ENCODE results near the gene SH2D6. TPM values are rescaled to one million over a fixed set of nuclear protein-coding genes. Genes with fewer than 3 reads are reported as not detected.

SH2D6 gene
- total RNA-seq, 1 experiment from 2014 or later = not detected

DNA sequence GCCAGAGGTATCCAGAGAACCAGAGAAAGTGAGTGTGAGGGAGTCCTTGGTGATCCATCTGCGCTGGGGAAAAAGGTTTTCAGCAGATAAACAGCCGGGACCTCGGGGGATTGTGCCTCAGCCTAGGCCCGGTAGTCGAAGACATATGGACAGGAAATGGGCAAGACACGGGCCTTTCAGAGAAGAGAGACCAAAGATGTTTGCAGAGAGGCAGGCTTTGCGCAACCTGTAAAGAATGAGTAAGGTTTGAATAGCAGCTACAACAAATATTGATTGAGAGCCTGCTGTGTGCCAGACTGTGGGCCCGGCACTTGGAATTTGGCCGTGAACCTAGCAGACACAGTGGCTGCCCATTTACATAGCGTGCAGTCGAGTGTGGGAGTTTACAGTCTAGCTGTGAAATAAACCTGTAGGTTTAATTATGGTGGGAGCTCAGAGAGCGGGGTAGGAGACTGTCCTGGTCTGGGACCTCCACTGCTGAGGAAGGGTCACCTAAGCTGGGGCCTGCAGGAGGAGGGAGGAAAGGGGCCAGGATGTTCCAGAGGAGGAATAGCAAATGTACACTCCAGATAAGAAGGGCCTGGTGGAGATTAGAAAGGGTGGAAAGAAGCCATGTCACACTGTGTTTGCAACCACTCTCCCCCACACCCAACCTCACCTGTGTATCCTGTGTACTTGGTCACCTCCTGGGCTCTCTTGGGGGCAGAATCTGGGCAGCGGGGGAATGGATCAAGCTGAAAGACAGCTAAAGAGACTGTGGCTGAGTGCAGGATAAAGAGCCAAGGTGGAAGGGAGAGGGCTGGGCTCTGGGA is 3.0 kb downstream of the SH2D6 start:
- no peak for DNase-seq (ENCODE audit: low read depth)

DNA sequence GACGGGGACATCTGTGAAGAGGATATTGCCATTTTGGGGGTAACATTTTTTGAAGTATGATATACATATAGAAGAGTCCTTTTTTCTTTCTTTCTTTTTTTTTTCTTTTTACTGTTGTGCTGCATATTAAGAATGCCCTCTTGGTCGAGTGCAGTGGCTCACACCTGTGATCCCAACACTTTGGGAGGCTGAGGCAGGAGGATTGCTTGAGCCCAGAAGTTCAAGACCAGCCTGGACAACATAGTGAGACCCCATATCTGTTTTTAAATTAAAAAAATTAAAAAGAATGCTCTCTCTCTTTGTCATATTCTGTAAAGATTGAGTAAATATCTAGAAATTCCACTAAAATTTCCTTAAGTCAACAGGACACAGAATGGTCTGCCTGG is 3.6 kb downstream of the SH2D6 start:
- no peak for DNase-seq (ENCODE audit: low read depth)

DNA sequence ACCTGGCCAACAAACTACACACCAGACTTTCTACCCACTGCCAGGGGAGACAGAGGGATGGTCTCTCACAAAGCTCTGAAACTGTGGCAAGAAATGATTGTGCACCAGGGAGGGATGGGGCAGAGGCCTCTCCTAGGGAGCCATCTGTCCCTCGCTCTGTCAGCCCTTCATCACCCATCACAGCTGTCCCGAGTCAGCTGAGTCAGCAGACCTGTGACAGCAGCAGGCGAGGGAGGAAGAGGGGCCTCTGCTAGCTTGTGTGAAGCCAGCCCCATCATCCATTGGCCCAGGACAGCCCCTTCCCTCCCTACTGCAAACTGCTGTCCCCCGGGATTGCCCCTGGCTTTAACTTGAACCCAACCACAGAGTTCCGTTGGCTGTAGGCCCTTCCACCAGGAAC is 5.0 kb downstream of the SH2D6 start:
- DNase-seq (ENCODE audit: low read depth) = no peak

DNA sequence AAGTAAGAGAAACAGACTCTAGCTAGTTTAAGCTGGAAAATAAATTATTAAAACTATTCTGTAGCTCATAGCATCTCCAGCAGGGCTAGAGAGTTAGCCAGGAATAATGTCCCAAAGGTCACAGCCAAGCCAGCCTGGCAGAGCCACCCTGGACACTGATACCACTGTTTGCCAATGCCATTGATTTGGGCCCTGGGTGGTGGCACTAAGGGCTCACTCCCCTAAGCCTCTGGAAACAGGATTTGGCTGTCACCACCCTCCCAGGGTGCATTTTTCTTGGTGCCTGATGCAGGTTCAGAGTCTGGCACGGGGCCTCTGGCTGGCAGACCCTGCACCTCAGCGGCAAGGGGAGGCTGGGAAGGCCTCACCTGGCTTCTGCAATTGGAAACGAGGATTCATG is 7.1 kb downstream of the SH2D6 start:
- DNase-seq (ENCODE audit: low read depth) = no peak

DNA sequence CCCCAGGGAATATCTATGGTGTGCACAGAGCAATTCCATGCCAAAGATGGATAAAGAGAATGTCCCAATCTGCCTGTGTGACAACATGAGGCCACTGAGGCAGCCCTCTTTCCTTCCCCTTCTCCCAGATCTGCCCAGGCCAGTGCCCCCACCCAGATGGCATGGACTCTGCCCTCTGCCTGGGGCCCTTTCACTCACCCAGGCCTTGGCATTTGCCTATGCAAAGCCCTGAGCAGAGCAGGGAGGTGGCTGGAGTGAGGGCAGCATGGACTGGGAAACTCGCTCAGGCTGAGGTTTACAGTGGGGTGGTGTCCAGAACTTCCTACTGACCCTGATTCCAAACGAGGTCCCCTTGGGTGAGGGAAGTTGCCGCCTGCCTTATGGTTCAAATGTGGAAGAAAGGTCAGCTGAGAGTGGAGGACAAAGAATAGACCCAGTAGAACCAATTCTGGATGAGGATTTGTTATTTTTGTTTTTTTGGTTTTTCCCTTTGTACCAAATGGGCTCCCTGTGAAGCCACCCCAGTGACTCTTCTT is 8.9 kb downstream of the SH2D6 start:
- DNase-seq (ENCODE audit: low read depth) = no peak

DNA sequence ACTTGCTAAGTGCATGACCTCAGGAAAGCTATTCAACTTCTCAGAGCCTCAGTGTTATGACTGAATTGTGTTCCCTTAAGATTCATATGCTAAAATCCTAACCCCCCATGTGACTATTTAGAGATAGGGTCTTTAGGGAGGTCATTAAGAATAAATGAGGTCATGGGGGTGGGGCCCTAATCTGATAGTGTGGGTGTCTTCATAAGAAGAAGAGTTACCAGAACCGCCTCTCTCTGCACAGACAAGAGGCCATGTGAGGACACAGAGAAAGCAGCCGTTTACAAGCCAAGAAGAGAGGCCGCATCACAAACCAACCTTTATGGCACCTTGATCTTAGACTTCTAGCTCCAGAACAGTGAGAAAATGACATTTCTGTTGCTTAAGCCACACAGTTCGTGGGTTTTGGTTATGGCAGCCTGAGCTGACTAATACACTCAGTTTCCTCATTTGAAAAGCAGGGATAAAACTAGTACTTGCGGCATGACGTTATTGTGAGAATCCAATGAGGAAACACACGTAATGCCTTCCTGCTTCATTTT is 9.9 kb downstream of the SH2D6 start:
- no peak for DNase-seq (ENCODE audit: low read depth)

DNA sequence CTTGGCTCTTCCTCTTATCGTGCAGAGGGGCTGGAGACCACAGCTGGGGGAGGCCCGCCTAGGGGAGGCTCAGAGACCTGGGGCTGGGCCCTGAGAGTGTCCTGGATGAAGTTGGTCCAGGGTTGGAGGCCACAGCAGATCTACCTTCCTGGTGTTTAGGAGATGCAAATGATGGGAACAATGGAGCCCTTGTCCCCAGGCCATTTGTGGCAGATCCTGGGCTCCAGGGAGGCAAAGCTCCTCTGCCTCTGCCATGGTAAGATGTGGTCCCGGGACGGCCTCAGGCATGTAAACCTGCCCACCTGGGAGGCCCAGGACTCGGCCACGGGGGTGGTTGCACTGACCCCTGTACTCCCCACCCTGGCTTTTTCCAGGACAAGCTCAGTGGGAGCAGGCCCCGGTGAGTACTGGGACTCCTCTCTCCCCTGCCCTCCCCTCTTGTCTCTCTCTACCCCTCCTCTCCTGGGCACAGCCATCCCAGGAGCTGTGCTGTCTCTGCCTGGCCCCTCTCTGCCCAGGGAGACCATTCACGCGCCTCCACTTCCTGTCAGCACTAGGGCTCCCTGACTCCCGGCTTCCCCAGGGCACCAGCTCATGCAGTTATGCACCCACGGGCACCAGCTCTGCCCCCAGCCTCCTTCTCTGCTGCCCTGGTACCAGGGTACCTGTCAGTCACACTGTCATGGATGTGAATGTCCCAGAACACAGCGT is 10.9 kb downstream of the SH2D6 start:
- no peak for DNase-seq (ENCODE audit: low read depth)

DNA sequence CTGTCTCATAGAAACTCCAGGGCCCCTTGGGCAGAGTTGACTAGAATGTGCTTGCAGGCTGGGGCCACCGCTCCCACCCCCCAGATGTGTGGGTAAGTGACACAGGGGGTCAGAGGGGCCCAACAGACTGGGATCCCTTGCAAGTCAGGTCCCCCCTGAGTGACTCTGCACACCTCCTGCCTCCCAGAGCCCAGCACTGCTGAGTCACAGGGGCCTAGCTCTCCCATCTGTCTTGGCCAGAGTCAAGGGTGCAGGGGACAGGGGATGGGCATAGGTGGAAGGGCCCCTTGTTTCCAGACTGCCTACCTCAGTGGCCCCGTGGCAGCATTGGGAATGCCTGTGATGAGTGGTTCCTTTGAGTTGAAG is 11.4 kb downstream of the SH2D6 start:
- no peak for DNase-seq (ENCODE audit: low read depth)

DNA sequence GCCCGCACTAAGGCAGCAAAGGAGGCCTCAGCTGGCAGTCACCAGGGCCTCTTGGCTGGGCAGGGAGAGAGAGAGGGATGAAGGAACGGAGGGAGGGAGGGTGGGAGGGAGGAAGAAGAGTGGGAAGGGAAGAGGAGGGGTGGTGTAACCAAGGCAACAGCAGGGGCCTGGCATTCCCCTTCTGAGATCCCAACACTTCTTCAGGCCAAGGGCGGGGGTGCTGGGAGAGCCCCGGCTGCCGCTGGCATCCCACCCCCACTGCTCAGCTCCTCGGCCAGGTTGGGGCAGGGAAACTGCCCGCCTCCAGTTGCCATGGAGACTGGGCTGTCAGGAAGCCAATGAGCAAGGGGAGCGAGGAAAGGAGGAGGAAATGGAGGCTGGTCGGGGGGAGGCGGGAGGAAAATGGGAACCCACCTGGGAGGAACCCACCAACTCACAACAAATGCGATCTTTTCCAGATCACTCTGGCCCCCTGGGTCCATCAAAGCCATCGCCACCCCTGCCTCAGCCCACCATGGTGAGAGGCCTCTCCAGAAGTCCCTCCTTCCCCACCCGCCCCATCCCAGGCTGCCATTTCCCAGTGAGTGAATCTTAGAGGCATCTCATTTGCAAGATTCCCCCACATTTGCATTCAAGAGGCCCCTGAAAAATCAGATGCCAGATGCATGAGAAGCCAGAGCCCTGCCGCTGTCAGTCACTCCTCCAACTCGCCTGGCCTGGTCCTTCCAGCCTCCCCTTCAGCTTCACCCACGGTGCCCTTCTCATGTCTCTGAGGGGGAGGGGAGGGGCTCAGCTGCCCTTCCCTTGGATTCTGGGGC is 12.4 kb downstream of the SH2D6 start:
- DNase-seq (ENCODE audit: low read depth) = no peak

DNA sequence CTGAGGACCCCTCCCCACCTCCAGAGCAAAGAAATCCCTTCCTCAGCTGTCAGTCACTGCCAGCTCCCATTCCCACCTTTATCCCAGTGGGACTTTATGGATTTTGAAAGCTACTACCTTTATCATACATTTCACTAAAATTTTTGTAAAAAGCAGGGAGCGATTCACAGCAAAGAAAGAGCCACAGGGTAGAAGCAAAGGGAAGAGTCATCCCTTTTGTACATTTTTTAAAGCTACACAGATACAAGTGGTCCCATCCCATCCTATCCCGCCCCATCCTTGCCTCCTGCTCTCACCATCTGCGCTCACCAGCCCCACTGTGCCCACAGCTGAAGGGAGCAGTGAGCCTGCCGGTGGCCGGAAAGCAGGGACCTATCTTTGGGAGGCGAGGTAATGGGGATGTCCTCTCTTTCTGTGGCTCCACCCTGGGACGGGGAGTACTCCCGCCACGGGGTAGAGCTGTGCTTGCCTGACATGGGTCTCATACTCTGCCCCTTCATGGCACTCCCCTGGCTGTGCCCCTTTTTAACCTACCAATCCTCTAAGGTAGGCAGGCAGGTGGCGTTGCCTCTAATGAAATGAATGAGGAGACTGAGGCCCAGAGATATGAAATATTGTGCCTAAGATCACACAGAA is 13.2 kb downstream of the SH2D6 start:
- no peak for DNase-seq (ENCODE audit: low read depth)

DNA sequence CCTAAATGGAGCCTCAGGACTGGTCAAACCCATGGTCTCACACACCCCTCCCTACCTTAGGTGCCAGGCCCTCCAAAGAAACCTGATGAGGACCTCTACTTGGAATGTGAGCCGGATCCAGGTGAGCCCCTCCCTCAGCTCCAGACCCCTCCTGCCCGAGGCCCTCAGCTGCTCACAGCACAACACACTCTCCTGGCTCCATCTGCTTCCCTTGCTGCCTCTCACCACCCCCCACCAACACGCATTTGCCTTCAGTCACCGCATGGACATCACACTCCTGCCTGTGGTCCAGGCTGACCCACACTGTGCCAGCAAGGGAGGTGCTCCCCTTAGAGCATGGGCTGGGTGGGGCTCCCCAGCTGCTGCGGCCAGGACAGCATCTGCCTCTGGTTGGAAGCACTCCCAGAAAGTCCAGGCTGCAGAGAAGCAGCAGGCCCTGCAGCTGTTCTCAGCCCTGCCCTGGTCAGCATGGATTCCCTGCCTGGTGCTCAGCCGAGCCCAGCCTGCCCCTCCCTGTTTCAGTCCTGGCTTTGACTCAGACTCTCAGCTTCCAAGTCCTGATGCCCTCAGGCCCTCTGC is 15.1 kb downstream of the SH2D6 start:
- peak; percentile 92 for DNase-seq (ENCODE audit: low read depth)

DNA sequence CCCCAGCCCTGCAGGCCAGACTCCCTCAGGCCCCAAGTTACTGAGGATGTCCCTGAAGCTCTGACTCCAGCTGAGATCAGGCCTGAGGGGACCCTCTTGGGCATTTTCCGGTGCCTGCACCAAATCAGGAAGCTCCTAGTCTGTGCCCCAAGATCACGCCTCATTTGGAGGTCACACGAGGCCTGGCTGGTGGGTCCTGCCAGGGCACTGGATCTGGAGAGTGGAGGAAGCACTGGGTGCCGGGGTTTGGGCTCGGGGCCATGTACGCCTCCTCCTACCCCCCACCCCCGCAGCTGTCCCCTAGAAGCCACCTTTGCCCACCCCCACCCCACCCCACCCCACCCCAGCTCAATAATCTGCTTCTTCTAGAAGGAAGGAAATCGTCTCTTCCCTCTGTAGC is 16.2 kb downstream of the SH2D6 start:
- no peak for DNase-seq (ENCODE audit: low read depth)

DNA sequence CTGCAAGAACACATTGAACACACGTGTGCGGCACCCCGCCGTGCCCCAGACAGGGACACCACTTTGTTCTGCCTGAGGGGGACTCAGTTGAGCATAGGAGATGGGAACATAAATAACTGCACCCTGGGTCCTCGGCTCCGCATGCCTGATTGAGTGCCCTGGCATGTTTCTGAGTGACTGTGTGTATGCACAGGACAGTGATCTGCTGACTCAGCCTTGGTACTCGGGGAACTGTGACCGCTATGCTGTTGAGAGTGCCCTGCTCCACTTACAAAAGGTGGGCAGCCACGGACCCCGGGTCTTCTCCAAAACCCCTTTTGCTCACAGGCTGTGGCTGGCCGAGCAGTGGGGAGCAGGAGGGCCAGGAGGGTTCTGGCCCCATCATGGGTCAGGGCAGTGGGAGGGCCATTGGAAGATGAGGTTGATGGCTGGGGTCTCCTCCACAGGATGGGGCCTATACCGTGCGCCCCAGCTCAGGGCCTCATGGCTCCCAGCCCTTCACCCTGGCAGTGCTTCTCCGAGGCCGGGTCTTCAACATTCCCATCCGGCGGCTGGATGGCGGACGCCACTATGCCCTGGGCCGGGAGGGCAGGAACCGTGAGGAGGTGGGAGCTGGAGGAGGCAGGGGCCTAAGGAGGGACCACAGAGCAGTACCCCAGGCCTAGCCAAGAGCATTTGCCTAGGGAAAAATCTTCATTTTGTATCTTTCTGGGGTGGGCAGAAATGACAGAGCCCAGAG is 16.9 kb downstream of the SH2D6 start:
- no peak for DNase-seq (ENCODE audit: low read depth)

DNA sequence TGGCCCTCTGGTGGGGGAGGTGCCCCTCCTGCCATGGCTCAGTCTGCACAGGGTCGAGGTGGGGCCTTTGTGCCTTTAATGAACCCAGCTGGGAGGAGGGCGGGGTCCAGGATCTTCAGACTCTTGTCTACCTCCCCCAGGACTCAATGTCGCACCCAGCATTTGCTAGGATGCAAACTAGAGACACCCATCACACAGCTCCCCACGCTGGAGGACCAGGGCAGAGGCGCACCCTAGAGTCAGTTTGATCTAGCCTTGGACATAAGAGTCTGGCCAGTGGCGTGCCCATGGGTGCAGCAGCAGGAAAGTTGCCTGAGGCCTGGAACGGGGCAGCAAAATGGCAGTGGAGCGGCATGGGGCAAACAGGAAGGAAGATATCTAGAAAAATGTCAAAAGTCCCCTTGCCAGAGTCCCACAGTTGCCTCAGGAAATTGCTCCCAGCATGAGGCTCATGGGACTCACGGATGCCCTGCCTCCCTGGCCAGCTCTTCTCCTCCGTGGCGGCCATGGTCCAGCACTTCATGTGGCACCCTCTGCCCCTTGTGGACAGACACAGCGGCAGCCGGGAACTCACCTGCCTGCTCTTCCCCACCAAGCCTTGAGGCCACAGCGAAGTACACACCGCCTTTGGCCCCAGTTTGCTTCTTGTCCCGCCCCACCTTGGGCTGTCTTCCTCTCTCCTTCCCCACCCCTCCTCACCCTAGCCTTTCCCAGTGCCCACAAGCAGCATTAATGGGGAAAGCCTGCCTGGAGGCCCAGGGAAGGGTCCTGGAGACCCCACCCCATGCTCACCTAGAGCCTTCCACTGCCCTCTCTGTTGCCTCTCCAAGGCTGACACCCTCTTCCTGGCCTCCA is 17.7 kb downstream of the SH2D6 start:
- no peak for DNase-seq (ENCODE audit: low read depth)

DNA sequence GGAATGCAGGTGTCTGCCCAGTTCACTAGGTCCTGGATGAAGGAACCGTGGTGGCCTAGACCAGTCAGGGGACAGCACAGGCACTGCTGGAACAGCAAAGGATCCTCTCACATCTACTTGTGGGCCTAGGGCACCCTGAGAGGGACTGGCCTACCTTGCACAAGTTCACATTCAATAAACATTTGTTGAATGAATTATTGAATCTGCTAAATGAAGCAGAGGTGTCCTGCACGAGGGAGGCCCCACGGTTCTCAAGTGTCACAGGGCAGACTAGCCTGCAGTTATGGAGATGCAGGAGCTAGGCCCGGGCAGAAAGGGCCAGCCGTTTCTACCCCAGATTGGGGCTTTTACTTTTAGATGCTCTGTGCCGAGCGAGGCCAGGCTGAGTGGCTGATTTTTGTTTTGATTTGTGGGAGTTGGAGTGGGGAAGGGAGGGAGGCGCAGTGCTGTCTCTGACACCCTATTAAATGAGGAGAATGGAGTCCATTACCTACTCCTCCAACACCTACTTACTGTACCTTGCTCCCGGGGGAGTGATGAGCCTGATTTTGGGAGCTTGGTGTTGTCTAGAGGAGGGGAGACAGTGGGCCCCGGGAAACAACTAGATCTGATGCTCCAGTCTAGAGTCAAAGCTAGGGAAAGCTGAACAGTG is 18.4 kb downstream of the SH2D6 start:
- no peak for DNase-seq (ENCODE audit: low read depth)

DNA sequence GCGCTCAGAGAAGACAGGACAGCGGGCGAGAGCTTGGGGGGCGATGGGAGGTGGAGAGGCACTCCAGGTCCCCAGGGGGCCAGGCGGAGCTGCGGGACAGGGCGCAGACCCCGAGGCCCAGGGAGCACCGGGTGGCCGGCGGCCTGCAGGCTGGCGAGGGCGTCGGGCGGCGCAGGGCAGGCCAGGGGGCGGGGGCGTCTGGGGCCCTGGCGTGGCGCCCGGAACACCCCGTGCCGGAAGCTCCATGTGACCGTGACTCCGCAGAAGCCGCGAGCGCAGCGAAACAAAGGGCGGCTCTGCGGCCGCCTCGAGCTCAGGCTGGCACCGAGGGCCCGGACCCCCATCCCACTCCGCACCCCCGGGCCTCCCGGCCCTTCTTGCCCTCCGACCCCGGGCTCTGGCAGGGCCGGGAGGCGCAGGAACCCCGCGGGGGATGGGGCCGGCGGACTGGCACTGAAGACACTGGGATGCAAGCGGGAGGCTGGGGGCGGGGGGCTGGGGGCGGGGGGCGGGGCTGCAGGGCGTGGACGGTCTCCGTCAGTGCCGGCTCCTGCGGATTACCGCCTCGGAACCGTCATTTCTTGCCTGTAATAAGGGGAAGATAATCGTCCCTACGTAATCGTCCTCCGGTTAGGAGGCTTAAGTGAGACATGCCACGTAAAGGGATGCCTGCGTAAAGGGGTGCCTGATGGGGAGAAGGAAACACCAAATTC is 19.1 kb downstream of the SH2D6 start:
- DNase-seq (ENCODE audit: low read depth) = peak; percentile 70

DNA sequence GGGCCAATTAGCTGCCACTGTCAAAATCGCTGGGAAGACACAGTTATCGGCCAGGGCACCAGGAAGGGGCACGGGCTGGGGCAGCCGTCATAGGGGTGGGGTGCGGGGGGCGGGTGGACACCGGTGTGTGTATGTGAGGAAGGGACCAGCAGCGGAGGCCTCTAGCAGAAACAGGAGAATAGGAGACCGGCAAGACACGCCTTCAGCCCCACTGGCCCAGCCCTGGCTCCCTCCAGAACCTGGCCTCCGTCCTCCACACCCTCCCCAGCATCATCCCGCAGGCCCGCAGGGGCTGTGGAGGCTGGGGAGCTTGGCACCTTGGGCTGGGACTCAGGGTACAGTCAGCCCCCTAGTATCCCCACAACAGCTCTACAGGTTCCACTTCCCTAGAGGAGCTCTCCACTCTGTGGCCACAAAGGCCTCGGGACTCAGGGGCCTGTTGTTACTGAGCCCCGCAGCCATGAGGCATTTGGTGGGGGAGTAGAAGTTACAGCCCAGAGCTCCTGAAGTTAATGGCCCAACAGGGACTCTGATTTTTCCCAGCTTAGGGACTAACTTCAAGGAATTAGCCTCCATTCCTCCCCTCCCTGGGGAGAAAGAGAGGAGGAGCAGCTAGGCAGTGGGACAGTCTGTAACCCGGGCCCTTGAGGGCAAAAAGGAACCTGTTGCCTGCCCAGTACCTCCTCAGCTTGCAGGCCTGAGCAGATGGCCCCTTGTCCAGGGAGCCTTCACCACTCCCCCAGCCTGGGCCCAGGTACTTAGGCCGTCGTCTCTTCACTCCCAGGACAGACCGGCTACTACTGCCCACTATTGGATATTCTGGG is 19.9 kb downstream of the SH2D6 start:
- no peak for DNase-seq (ENCODE audit: low read depth)

Data from M059J (cell line).